ENCODE data around the gene EVA1A.

DNA sequence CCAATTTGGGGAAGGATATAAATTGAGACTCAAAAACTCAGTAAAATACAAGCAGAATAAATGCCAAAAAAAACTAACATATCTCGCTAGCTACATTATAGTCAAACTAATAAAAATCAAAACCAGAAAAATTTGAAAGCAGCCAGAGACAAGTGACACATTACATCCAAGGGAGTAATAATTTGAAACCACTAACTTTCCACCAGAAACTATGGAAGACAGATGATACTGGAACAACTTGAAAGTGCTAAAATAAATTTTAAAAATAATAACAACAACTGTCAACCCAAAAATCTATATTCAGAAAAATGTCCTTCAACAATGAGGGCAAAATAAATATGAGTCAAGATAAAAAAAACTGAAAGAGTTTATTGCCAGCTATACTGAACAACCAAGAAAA lies 110.7 kb downstream of the EVA1A start:
- TF ChIP-seq, protein P1, sequence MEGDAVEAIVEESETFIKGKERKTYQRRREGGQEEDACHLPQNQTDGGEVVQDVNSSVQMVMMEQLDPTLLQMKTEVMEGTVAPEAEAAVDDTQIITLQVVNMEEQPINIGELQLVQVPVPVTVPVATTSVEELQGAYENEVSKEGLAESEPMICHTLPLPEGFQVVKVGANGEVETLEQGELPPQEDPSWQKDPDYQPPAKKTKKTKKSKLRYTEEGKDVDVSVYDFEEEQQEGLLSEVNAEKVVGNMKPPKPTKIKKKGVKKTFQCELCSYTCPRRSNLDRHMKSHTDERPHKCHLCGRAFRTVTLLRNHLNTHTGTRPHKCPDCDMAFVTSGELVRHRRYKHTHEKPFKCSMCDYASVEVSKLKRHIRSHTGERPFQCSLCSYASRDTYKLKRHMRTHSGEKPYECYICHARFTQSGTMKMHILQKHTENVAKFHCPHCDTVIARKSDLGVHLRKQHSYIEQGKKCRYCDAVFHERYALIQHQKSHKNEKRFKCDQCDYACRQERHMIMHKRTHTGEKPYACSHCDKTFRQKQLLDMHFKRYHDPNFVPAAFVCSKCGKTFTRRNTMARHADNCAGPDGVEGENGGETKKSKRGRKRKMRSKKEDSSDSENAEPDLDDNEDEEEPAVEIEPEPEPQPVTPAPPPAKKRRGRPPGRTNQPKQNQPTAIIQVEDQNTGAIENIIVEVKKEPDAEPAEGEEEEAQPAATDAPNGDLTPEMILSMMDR (conservative IDR thresholded peaks at IDR 0.05; ENCODE audit: low read depth in 2 of 2): no peak
- TF ChIP-seq, protein P2, sequence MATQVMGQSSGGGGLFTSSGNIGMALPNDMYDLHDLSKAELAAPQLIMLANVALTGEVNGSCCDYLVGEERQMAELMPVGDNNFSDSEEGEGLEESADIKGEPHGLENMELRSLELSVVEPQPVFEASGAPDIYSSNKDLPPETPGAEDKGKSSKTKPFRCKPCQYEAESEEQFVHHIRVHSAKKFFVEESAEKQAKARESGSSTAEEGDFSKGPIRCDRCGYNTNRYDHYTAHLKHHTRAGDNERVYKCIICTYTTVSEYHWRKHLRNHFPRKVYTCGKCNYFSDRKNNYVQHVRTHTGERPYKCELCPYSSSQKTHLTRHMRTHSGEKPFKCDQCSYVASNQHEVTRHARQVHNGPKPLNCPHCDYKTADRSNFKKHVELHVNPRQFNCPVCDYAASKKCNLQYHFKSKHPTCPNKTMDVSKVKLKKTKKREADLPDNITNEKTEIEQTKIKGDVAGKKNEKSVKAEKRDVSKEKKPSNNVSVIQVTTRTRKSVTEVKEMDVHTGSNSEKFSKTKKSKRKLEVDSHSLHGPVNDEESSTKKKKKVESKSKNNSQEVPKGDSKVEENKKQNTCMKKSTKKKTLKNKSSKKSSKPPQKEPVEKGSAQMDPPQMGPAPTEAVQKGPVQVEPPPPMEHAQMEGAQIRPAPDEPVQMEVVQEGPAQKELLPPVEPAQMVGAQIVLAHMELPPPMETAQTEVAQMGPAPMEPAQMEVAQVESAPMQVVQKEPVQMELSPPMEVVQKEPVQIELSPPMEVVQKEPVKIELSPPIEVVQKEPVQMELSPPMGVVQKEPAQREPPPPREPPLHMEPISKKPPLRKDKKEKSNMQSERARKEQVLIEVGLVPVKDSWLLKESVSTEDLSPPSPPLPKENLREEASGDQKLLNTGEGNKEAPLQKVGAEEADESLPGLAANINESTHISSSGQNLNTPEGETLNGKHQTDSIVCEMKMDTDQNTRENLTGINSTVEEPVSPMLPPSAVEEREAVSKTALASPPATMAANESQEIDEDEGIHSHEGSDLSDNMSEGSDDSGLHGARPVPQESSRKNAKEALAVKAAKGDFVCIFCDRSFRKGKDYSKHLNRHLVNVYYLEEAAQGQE (IDR thresholded peaks at IDR 0.05; ENCODE audit: unreplicated experiment): no peak
- no peak for TF ChIP-seq EZH2 (IDR thresholded peaks at IDR 0.05; ENCODE audit: low read depth, unreplicated experiment)
- no peak for TF ChIP-seq POLR2AphosphoS5 (IDR thresholded peaks at IDR 0.05; ENCODE audit: low read depth)
- no peak for TF ChIP-seq EZH2phosphoT487 (IDR thresholded peaks at IDR 0.05; ENCODE audit: unreplicated experiment)
- no peak for TF ChIP-seq CREB1 (CRISPR knock-in tag; IDR thresholded peaks at IDR 0.05; ENCODE audit: low read depth)
- TF ChIP-seq JUNB (IDR thresholded peaks at IDR 0.05; ENCODE audit: unreplicated experiment): no peak
- no peak for TF ChIP-seq STAT1 (IDR thresholded peaks at IDR 0.05; ENCODE audit: unreplicated experiment)
- TF ChIP-seq, protein P3, sequence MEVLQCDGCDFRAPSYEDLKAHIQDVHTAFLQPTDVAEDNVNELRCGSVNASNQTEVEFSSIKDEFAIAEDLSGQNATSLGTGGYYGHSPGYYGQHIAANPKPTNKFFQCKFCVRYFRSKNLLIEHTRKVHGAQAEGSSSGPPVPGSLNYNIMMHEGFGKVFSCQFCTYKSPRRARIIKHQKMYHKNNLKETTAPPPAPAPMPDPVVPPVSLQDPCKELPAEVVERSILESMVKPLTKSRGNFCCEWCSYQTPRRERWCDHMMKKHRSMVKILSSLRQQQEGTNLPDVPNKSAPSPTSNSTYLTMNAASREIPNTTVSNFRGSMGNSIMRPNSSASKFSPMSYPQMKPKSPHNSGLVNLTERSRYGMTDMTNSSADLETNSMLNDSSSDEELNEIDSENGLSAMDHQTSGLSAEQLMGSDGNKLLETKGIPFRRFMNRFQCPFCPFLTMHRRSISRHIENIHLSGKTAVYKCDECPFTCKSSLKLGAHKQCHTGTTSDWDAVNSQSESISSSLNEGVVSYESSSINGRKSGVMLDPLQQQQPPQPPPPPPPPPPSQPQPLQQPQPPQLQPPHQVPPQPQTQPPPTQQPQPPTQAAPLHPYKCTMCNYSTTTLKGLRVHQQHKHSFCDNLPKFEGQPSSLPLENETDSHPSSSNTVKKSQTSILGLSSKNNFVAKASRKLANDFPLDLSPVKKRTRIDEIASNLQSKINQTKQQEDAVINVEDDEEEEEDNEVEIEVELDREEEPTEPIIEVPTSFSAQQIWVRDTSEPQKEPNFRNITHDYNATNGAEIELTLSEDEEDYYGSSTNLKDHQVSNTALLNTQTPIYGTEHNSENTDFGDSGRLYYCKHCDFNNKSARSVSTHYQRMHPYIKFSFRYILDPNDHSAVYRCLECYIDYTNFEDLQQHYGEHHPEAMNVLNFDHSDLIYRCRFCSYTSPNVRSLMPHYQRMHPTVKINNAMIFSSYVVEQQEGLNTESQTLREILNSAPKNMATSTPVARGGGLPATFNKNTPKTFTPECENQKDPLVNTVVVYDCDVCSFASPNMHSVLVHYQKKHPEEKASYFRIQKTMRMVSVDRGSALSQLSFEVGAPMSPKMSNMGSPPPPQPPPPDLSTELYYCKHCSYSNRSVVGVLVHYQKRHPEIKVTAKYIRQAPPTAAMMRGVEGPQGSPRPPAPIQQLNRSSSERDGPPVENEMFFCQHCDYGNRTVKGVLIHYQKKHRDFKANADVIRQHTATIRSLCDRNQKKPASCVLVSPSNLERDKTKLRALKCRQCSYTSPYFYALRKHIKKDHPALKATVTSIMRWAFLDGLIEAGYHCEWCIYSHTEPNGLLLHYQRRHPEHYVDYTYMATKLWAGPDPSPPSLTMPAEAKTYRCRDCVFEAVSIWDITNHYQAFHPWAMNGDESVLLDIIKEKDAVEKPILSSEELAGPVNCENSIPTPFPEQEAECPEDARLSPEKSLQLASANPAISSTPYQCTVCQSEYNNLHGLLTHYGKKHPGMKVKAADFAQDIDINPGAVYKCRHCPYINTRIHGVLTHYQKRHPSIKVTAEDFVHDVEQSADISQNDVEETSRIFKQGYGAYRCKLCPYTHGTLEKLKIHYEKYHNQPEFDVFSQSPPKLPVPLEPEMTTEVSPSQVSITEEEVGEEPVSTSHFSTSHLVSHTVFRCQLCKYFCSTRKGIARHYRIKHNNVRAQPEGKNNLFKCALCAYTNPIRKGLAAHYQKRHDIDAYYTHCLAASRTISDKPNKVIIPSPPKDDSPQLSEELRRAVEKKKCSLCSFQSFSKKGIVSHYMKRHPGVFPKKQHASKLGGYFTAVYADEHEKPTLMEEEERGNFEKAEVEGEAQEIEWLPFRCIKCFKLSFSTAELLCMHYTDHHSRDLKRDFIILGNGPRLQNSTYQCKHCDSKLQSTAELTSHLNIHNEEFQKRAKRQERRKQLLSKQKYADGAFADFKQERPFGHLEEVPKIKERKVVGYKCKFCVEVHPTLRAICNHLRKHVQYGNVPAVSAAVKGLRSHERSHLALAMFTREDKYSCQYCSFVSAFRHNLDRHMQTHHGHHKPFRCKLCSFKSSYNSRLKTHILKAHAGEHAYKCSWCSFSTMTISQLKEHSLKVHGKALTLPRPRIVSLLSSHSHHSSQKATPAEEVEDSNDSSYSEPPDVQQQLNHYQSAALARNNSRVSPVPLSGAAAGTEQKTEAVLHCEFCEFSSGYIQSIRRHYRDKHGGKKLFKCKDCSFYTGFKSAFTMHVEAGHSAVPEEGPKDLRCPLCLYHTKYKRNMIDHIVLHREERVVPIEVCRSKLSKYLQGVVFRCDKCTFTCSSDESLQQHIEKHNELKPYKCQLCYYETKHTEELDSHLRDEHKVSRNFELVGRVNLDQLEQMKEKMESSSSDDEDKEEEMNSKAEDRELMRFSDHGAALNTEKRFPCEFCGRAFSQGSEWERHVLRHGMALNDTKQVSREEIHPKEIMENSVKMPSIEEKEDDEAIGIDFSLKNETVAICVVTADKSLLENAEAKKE (CRISPR knock-in tag; IDR thresholded peaks at IDR 0.05): no peak
- no peak for TF ChIP-seq NANOG (IDR thresholded peaks at IDR 0.05; ENCODE audit: borderline replicate concordance)
